Stimulated activated naive CD4-positive, alpha-beta T cell (primary cell): ENCODE measurements around the gene PFAS.

Experiments used
- DNase-seq, 6 experiments: peaks; one replicate each; lab custom pipeline; 2025; lab: John Stamatoyannopoulos, UW

PFAS gene

DNA sequence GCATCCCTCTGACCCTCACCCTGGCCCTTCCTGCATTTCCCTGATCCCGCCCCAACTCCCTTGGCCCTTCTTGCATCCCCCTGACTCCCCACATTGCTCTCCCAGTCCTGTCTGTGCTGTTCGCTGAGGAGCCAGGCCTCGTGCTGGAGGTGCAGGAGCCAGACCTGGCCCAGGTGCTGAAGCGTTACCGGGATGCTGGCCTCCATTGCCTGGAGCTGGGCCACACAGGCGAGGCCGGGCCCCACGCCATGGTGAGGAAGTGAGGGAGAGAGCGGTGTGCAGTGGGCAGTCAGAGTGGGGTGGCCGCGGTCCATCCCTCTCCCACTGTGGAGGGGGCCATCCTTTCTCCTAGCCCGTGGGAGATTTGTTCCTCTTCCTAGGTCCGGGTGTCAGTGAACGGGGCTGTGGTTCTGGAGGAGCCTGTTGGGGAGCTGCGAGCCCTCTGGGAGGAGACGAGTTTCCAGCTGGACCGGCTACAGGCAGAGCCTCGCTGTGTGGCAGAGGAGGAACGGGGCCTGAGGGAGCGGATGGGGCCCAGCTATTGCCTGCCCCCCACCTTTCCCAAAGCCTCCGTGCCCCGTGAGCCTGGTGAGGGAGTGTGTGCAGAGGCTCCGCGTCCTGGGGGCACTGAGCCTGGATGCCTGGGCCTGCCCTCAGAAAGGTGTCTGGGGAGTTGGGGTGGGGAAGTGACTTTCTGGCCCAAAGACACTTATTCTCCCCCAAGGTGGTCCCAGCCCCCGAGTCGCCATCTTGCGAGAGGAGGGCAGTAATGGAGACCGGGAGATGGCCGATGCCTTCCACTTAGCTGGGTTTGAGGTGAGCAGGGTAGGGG, 17.8 kb downstream of the PFAS start:
- DNase-seq, result no peak

DNA sequence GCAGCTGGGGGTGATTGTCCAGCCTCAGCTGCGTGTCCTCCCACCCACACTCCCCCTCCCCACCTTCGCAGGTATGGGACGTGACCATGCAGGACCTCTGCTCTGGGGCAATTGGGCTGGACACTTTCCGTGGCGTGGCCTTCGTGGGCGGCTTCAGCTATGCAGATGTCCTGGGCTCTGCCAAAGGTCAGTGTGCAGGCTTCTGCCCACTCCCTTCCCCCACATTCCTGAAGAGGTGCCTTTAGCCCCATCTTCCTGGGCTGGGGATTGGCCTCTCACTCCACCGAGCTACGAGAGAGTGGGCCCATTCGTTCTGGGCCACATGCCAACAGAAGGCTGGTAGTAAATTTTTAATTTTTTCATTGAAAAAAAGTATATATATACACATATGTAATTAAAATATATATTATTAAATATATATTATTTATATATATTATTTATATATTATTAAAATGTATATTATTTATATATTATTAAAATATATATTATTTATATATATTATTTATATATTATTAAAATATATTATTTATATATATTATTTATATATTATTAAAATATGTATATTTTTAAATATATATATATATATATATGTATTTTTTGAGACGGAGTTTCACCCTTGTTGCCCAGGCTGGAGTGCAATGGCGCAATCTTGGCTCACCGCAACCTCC, 18.5 kb downstream of the PFAS start:
- DNase-seq, result no peak

DNA sequence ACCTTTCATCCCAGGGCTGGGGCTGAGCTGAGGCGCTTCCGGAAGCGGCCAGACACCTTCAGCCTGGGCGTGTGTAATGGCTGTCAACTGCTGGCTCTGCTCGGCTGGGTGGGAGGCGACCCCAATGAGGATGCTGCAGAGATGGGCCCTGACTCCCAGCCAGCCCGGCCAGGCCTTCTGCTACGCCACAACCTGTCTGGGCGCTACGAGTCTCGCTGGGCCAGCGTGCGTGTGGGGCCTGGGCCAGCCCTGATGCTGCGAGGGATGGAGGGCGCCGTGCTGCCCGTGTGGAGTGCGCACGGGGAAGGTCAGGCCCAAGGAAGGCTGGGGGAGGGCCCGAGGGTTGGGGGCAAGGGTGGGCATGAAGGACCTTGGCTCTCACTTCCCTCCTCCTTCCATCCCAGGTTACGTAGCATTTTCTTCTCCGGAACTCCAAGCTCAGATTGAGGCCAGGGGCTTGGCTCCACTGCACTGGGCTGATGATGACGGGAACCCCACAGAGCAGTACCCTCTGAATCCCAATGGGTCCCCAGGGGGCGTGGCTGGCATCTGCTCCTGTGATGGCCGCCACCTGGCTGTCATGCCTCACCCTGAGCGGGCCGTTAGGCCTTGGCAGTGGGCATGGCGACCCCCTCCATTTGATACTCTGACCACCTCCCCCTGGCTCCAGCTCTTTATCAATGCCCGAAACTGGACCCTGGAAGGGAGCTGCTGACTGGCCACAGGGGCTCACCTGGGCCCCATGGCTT, 19.6 kb downstream of the PFAS start:
- DNase-seq, result no peak

GRCh38 chr17:8272421-8272820, 23.3 kb downstream of the PFAS start:
- no peak for DNase-seq

DNA sequence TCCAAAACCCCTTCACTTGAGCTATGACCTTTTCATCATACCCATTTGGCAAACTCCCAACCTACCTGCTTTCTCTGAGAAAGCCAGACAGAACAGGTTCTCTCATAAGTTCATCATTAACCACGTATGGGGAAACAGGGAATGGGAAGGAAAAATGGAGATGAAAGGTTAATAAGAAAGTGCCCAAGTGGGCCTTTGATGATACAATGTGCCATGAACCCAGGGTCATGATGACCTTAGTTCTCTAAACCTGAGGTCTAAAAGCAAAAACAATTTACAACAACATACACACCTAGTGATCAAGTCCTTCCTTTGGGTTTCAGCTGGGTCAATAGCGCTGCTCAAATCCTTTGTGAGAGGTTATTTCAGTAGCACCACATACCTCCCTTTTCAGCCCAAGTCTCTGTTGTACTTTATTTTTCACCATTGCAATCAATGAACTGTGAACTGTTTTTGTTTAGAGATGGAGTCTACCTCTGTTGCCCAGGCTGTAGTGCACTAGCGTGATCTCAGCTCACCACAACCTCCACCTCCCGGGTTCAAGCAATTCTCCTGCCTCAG, 24.9 kb downstream of the PFAS start:
- DNase-seq, result no peak

GRCh38 chr17:8274816-8275215, 25.7 kb downstream of the PFAS start:
- DNase-seq, result no peak

DNA sequence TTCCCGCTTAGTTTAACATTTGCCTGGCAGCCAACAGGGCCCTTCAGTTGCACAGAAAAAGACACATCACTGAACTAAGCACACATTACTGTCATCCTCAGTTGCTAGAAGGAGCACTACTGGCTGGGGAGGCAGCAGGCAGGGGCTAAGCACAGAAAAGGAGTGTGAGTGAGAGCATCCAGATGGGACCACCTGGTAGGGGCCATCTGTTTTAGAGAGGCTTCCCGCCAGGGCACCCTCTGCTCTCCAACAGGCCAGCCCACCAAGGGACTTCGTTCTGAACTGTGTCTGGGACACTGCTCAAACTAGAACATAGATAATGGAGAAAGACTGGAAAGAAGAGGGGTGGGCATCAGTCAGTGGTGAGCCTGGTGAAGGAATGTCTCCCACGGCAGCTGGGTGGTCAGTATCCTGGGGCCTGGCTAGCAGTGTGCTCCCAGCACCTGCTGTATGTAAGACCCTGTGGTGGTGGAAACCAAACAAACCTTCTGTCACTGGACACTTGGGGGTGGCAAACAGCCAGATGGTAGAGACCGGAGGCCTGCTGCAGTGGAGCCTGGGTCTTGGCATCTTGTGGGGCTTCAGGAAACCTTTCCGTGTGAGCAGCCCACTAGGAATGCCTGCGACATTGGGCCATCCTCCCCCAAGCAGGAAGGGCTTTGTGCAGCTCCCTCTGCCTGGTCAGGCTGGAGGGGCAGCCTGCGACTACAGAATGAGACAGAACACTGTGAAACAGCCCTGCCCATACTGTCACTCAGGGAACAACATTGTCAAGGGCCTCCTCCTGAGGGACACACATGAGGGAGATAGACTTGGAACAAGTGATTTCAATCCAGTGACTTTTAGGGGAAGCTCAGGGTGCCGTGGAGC, 26.6 kb downstream of the PFAS start:
- no peak for DNase-seq

DNA sequence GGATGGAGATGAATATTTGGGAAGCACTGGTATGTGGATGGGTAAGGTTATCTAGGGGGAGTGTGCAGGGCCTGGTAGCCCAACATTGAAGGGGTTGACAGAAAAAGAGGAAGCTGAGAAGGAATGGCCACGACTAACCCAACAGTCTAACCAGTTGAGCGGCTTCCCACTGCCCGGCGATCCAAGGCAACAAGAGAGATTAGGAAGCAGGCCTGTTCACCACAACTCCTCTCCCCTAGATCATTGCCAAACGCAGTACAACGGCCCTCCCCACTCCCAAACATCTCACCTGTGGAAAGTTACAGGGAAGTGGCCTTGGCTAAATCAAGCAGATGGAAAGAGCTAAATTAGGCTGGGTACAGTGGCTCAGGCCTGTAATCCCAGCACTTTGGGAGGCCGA, 28.2 kb downstream of the PFAS start:
- no peak for DNase-seq

DNA sequence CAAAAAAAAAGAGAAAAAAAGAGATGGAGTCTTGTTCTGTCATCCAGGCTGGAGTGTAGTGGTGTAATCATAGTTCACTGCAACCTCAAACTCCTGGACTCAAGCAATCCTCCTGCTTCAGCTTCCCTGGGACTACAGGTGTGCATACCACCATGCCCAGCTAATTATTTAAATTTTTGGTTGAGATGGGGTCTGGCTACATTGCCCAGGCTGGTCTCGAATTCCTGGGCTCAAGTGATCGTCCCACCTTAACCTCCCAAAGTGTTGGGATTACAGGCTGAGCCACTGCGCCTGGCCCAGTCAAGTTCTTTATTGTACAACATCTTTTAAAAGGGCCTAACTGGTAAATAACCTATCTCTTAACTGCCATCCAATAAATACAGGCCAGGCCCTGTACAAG, 33.3 kb downstream of the PFAS start:
- no peak for DNase-seq

DNA sequence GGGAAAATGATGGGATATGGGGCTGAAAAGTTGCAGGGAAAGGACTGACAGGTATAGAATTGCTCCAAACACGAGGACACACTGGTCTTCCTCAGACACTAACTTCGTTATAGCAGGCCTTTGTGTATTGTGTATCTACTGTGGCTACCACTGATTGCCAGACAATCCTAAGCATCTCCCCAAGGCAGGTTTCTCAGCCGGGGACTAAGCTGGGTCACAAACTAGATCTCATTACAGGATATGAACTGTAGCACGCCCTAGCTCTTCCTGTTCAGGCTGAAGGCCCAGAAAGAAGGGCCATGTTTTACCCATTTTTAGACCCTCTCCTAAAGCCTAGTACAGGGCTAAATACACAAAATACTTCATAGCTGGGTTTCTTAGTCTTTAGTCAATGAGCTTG, 34.3 kb downstream of the PFAS start:
- DNase-seq, result no peak

DNA sequence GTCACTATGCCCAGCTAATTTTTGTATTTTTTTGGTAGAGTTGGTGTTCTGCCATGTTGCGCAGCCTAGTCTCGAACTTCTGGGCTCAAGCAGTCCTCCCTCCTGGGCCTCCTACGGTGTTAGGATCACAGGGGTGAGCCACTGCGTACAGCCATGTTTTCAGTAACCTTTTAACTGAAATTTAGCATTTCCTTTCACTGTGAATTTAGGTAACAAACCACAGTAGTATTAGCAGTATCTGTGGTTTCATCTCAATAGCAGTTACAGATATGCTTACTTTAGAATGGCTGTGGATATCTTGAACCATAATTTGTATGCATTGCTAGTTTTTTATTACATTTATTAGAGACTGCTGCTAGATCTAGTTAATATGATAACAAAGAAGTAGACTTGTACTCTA, 35.0 kb downstream of the PFAS start:
- DNase-seq, result no peak

- DNase-seq, result no peak
Measured at GRCh38 chr17:8285270-8286181, 36.4 kb downstream of the PFAS start.

GRCh38 chr17:8287651-8288335, 38.7 kb downstream of the PFAS start:
- no peak for DNase-seq

GRCh38 chr17:8288336-8289102, 39.4 kb downstream of the PFAS start, which contains the start of gene RANGRF:
TSS of gene RANGRF (plus strand) at chr17:8288670. CDS start at chr17:8288789, 119 bp downstream.
- peak; percentile 59 to 79 (median 74) for DNase-seq

GRCh38 chr17:8289103-8289397, 40.0 kb downstream of the PFAS start:
- DNase-seq, result no peak

DNA sequence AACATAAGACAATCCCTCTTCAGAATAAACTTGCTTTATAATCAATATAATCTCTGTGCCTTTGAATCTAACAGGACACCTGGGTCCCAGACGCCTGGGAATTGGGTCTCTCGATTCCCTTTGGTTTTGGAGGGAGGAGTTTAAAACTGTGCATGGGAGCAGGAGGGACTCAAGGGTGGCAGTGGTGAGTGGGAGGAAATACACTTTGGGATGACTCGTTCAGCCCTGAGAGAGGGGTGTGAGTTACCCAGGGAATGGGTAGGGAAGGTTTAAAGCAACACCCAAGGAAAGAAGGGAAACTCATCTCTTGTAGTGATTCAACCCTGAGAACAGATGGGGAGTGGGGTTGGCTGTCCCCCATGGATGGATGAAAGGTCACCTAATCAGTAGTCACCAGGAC, 41.0 kb downstream of the PFAS start:
- DNase-seq, result no peak

GRCh38 chr17:8292639-8293395, 43.7 kb downstream of the PFAS start:
- DNase-seq, result no peak

- DNase-seq, result no peak
Measured at GRCh38 chr17:8294361-8294760, 45.3 kb downstream of the PFAS start.
